Measurements from ENCODE around the gene SEMA6B.

Gene SEMA6B

GRCh38 chr19:4550479-4551050, 8.9 kb downstream of the SEMA6B start:
- Histone ChIP-seq H3K9me3 (ENCODE audit: severe bottlenecking) (no peaks in the 10 kb centered on the region), H3K4me3 (ENCODE audit: low read depth, low read length) (no peak overlapping the region), H3K27me3 (ENCODE audit: insufficient read depth, low read depth, severe bottlenecking) (no peaks in the 10 kb centered on the region), H3K27ac (no peak overlapping the region; the same call in 1 of the 2 replicates), H3K36me3 (peaks cover 88% of the 10 kb centered on the region)
- no peak for TF ChIP-seq CTCF (IDR thresholded peaks at IDR 0.05; ENCODE audit: low read depth, low read length)
- no peak for DNase-seq

- DNase-seq: no peak
- TF ChIP-seq CTCF (IDR thresholded peaks at IDR 0.05; ENCODE audit: low read depth, low read length): no peak
These were observed 9.5 kb downstream of the SEMA6B start for GRCh38 chr19:4550018-4550417.

GRCh38 chr19:4548238-4548584, 11.3 kb downstream of the SEMA6B start:
- Histone ChIP-seq H3K9me3 (ENCODE audit: severe bottlenecking) (no peaks in the 10 kb centered on the region), H3K27me3 (ENCODE audit: insufficient read depth, low read depth, severe bottlenecking) (no peaks in the 10 kb centered on the region), H3K36me3 (peaks cover 75% of the 10 kb centered on the region), H3K4me3 (ENCODE audit: low read depth, low read length) (no peak overlapping the region), H3K27ac (no peak overlapping the region)
- no peak for TF ChIP-seq CTCF (IDR thresholded peaks at IDR 0.05; ENCODE audit: low read depth, low read length)
- DNase-seq: no peak

More at GRCh38 chr19:4550018-4550417, 9.5 kb downstream of the SEMA6B start:
- peaks cover 85% of the 10 kb centered on the region for H3K36me3 ChIP-seq
- no peaks in the 10 kb centered on the region for H3K9me3 ChIP-seq (ENCODE audit: severe bottlenecking)
- no peak overlapping the region for H3K4me3 ChIP-seq (ENCODE audit: low read depth, low read length)
- peak overlapping the region; percentile 53 for H3K27ac ChIP-seq
- H3K27me3 ChIP-seq (ENCODE audit: insufficient read depth, low read depth, severe bottlenecking): no peaks in the 10 kb centered on the region

GRCh38 chr19:4547303-4548237, 11.9 kb downstream of the SEMA6B start:
- TF ChIP-seq CTCF (IDR thresholded peaks at IDR 0.05; ENCODE audit: low read depth, low read length): peak; percentile 65
- Histone ChIP-seq H3K27me3 (ENCODE audit: insufficient read depth, low read depth, severe bottlenecking) (no peaks in the 10 kb centered on the region), H3K36me3 (peaks cover 68% of the 10 kb centered on the region), H3K9me3 (ENCODE audit: severe bottlenecking) (no peaks in the 10 kb centered on the region), H3K27ac (no peak overlapping the region), H3K4me3 (ENCODE audit: low read depth, low read length) (no peak overlapping the region)
- DNase-seq: peak; percentile 47

- Histone ChIP-seq H3K27me3 (ENCODE audit: insufficient read depth, low read depth, severe bottlenecking) (no peaks in the 10 kb centered on the region), H3K9me3 (ENCODE audit: severe bottlenecking) (peaks cover 13% of the 10 kb centered on the region), H3K4me3 (ENCODE audit: low read depth, low read length) (no peak overlapping the region), H3K27ac (no peak overlapping the region), H3K36me3 (peaks cover 36% of the 10 kb centered on the region)
- no peak for TF ChIP-seq CTCF (IDR thresholded peaks at IDR 0.05; ENCODE audit: low read depth, low read length)
- DNase-seq: no peak
These were observed 15.4 kb downstream of the SEMA6B start for GRCh38 chr19:4543842-4544647.
